Mucosa of rectum (tissue), 2 donors: Measurements from ENCODE around the gene TBX20.
"Not testable (repeated sequence)": the region's sequence is repeated elsewhere in the genome, so short reads cannot be mapped to it uniquely, and the experiment has no call there.

Experiments used
- H3K27ac ChIP-seq, 2 donors: one replicate each; pipeline ENCODE4 v1.7.0; 2013; ENCODE audit warnings: inconsistent platforms in 2 of 2, low read depth in 2 of 2, low read length in 2 of 2
- H3K27me3 ChIP-seq, 2 donors: one replicate each; pipeline ENCODE4 v1.7.0; 2013; ENCODE audit warnings: low read length in 2 of 2; ENCODE audit not compliant: control insufficient read depth in 2 of 2, insufficient read depth in 2 of 2
- H3K36me3 ChIP-seq, 2 donors: one replicate each; pipeline ENCODE4 v1.7.0; 2013; ENCODE audit warnings: low read length in 2 of 2; ENCODE audit not compliant: control insufficient read depth in 2 of 2, insufficient read depth in 2 of 2
- H3K4me1 ChIP-seq, 2 donors: one replicate each; pipeline ENCODE4 v1.7.0; 2013; ENCODE audit warnings: low read length in 2 of 2, mild to moderate bottlenecking in 1 of 2; ENCODE audit not compliant: control insufficient read depth in 2 of 2, insufficient read depth in 2 of 2
- H3K4me3 ChIP-seq, 2 donors: one replicate each; pipeline ENCODE4 v1.7.0; 2013; ENCODE audit warnings: low read length in 2 of 2
- H3K9ac ChIP-seq, 2 donors: one replicate each; pipeline ENCODE4 v1.7.0; 2013; ENCODE audit warnings: low read length in 2 of 2, low read depth in 1 of 2, mild to moderate bottlenecking in 1 of 2
- H3K9me3 ChIP-seq, 2 donors: one replicate each; pipeline ENCODE4 v1.7.0; 2013; ENCODE audit warnings: low read length in 2 of 2; ENCODE audit not compliant: control insufficient read depth in 2 of 2
- donor health status: healthy.
- donor health status: Normal muscosa, but diverticular disease.

The TBX20 gene

GRCh38 chr7:35249537-35249907 is 4.4 kb downstream of the TBX20 start:
- Histone ChIP-seq H3K27ac (no peak overlapping the region), H3K4me1 (peaks cover 3 to 7% of the 10 kb centered on the region in 2 donors), H3K4me3 (no peak overlapping the region), H3K9ac (no peak overlapping the region), H3K27me3 (peaks cover 50 to 57% of the 10 kb centered on the region in 2 donors), H3K36me3 (no peaks in the 10 kb centered on the region), H3K9me3 (no peaks in the 10 kb centered on the region)

DNA sequence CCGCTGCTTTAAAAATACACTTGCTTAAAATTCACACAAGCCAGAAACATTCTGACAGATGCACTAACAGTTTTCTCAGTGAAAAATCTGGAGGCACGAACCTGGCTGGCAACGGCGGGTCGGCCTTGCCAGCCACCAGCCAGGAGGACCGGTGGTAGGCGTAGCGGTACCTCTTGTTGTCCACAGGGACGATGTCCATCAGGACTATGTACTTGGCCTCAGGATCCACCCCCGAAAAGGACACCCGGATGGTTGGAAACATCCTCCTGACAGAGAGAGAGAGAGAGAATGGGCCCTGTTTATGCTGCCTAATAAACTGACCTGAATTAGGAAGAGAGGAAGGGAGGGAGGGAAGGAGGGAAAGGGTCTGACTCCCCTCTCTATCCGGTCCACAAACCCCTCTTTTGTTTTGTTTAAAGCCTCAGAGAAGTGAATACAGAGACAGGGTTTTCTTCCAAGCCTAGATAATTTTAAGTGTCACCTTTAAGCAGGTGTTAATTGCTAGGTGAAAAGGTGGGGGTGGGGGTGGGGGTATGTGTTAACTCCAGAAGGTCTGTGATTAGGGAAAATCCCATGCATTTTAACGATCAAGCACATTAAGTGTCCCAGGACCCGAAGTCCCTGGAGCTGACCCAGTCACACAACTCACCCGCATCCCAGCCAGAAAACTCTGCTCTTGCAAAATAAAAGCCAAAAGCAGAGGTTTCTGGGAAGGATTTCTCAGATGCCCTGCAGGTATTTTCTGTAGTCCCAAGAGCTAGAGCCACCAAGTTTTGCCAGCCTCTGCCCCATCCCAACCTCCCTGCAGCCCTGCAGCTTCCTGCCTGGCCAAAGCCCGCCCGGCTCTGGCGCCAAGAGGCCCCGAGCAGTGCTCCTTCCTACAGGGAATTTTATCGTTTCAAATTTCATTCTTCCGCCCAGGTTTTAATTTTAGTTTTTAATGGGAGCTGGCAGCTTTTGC is 5.0 kb downstream of the TBX20 start:
- H3K27me3 ChIP-seq, result peaks cover 45 to 54% of the 10 kb centered on the region in 2 donors

GRCh38 chr7:35246819-35247218 is 7.1 kb downstream of the TBX20 start:
- no peak overlapping the region for H3K27ac ChIP-seq
- H3K4me3 ChIP-seq, result no peak overlapping the region
- H3K4me1 ChIP-seq, result no peaks in the 10 kb centered on the region
- peaks cover 25 to 37% of the 10 kb centered on the region in 2 donors for H3K27me3 ChIP-seq
- H3K9me3 ChIP-seq, result no peaks in the 10 kb centered on the region
- H3K9ac ChIP-seq, result no peak overlapping the region
- no peaks in the 10 kb centered on the region for H3K36me3 ChIP-seq

More for the DNA sequence above, 5.0 kb downstream of the TBX20 start:
- Histone ChIP-seq H3K9ac (no peak overlapping the region), H3K4me3 (no peak overlapping the region), H3K9me3 (no peaks in the 10 kb centered on the region), H3K36me3 (no peaks in the 10 kb centered on the region), H3K27ac (no peak overlapping the region), H3K4me1 (peaks cover 3 to 7% of the 10 kb centered on the region in 2 donors)

DNA sequence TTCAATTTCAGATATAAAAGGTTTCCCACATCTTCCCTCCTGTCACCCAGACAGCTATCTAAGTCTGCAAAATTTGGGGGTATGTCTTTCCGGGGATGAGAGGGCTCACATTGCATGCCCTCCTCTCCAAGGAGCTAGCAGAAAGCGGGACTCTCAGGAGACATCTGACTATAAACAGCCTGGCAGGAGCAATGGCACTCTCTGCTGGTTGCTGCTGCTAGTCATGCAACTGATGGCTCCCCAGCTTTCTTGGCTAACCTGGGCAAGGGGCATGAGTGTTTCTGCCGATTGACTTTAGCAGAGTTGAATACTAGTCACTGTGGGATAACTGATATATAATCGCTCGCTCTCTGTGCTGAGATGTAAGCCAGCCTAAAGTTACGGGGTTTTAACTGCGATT is 12.0 kb downstream of the TBX20 start:
- Histone ChIP-seq H3K36me3 (no peaks in the 10 kb centered on the region), H3K9me3 (no peaks in the 10 kb centered on the region)

DNA sequence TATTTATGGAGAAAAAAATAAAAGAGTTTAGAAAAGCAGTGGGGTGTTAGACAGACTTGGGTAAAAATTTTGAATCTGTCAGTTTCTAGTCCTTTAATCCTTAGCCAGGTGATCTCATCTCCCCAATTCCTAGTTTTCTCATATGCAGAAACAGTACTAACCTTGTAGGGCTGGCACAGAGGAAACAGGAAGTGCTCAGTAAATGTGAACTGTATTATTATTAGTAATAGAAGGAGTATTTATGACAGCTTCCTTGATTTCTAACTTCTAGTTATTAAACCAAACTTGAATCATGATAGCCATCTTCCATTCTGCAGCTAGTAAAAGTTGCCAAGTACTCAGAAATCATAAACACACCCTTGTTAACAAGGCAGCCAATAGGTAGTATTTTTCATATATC is 12.5 kb downstream of the TBX20 start:
- Histone ChIP-seq H3K27me3 (peaks cover 0 to 5% of the 10 kb centered on the region in 2 donors), H3K4me1 (no peaks in the 10 kb centered on the region), H3K27ac (no peak overlapping the region), H3K9ac (no peak overlapping the region), H3K4me3 (no peak overlapping the region), H3K36me3 (no peaks in the 10 kb centered on the region), H3K9me3 (no peaks in the 10 kb centered on the region)

More for the DNA sequence above, 12.0 kb downstream of the TBX20 start:
- no peak overlapping the region for H3K9ac ChIP-seq
- H3K27ac ChIP-seq, result no peak overlapping the region
- peaks cover 0 to 5% of the 10 kb centered on the region in 2 donors for H3K27me3 ChIP-seq
- H3K4me3 ChIP-seq, result no peak overlapping the region
- no peaks in the 10 kb centered on the region for H3K4me1 ChIP-seq

- H3K9ac ChIP-seq, H3K36me3 ChIP-seq, H3K4me1 ChIP-seq, H3K9me3 ChIP-seq, H3K27ac ChIP-seq, H3K27me3 ChIP-seq, H3K4me3 ChIP-seq: not testable (repeated sequence)
These were observed 12.9 kb downstream of the TBX20 start for GRCh38 chr7:35241008-35241407.

GRCh38 chr7:35238456-35238855 is 15.4 kb downstream of the TBX20 start:
- H3K36me3 ChIP-seq, H3K27me3 ChIP-seq, H3K4me3 ChIP-seq, H3K9me3 ChIP-seq, H3K4me1 ChIP-seq, H3K9ac ChIP-seq, H3K27ac ChIP-seq: not testable (repeated sequence)

- Histone ChIP-seq H3K9me3 (no peaks in the 10 kb centered on the region), H3K27me3 (no peaks in the 10 kb centered on the region), H3K4me1 (no peaks in the 10 kb centered on the region), H3K9ac (no peak overlapping the region), H3K4me3 (no peak overlapping the region), H3K27ac (no peak overlapping the region), H3K36me3 (no peaks in the 10 kb centered on the region)
These were observed 20.9 kb downstream of the TBX20 start for GRCh38 chr7:35232994-35233393.

DNA sequence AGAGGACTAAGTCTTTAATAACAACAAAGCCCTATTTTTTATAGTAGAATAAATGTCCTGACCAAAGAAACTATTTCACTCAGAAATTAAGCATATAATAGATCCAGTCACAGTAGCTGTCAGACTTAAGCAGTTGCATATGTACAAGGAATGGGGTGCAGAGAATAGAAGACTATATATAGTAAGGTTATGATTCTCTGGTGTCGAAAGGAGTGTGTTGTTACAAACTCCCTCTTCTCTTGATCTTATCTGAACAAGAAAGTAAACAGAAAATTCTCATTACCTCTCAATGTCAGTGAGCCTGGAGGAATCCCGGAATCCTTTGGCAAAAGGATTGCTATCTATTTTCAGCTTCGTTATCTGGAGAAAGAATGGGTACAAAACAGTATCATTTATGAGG is 22.7 kb downstream of the TBX20 start:
- not testable (repeated sequence) for H3K9me3 ChIP-seq, H3K27me3 ChIP-seq, H3K9ac ChIP-seq, H3K4me1 ChIP-seq, H3K36me3 ChIP-seq, H3K27ac ChIP-seq, H3K4me3 ChIP-seq

- not testable (repeated sequence) for H3K27me3 ChIP-seq, H3K9ac ChIP-seq, H3K27ac ChIP-seq, H3K4me3 ChIP-seq, H3K4me1 ChIP-seq, H3K36me3 ChIP-seq, H3K9me3 ChIP-seq
These were observed 24.7 kb downstream of the TBX20 start for GRCh38 chr7:35229116-35229780.
